GM06990 (cell line): ENCODE measurements around the gene SLC13A3.

Source experiments
- DNase-seq: peaks from one replicate; pipeline ENCODE4 v3.0.0-alpha.2; 2011; ENCODE audit not compliant: insufficient read length; ENCODE audit errors: extremely low read depth
- H3K27me3 ChIP-seq: replicated peaks from 2 replicates; pipeline ENCODE4 v1.6.0; 2011; ENCODE audit warnings: low read length; ENCODE audit not compliant: control insufficient read depth, insufficient read depth
- H3K36me3 ChIP-seq: 2 replicates; pipeline ENCODE4 v1.5.1; 2011; ENCODE audit warnings: low read length; ENCODE audit not compliant: control insufficient read depth, insufficient read depth
- H3K4me3 ChIP-seq: replicated peaks from 2 replicates; pipeline ENCODE4 v1.5.1; 2011; ENCODE audit warnings: low read depth, mild to moderate bottlenecking, control low read depth, low read length
- TF ChIP-seq, protein P1 (sequence below): IDR thresholded peaks from 2 replicates; pipeline ENCODE4 v1.5.1; 2011; ENCODE audit warnings: low read length, control low read depth, mild to moderate bottlenecking, inconsistent platforms; ENCODE audit not compliant: insufficient read depth, poor library complexity, severe bottlenecking

Gene SLC13A3

DNA sequence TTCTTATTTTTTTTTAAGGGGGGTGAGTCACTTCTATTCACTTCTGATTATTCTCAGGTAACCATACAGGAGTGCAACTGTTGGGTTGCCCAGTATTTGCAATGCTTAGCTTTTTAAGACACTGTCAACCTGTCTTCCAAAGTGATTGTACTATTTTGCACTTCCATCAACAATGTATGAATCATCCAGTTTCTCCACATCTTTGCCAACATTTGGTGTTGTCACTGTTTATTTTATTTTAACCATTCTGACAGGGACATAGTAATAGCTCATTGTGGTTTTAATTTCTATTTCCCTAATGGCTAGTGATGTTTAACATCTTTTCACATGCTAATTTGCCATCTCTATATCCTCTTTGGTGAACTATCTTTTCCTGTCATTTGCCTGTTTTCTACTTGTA is 1.4 kb upstream of the SLC13A3 start:
- no peaks in the 10 kb centered on the region; the same call in none of the 2 replicates for H3K27me3 ChIP-seq
- TF ChIP-seq, protein P1, sequence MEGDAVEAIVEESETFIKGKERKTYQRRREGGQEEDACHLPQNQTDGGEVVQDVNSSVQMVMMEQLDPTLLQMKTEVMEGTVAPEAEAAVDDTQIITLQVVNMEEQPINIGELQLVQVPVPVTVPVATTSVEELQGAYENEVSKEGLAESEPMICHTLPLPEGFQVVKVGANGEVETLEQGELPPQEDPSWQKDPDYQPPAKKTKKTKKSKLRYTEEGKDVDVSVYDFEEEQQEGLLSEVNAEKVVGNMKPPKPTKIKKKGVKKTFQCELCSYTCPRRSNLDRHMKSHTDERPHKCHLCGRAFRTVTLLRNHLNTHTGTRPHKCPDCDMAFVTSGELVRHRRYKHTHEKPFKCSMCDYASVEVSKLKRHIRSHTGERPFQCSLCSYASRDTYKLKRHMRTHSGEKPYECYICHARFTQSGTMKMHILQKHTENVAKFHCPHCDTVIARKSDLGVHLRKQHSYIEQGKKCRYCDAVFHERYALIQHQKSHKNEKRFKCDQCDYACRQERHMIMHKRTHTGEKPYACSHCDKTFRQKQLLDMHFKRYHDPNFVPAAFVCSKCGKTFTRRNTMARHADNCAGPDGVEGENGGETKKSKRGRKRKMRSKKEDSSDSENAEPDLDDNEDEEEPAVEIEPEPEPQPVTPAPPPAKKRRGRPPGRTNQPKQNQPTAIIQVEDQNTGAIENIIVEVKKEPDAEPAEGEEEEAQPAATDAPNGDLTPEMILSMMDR, result no peak
- DNase-seq, result no peak
- H3K4me3 ChIP-seq, result no peak overlapping the region
- no peaks in the 10 kb centered on the region for H3K36me3 ChIP-seq

DNA sequence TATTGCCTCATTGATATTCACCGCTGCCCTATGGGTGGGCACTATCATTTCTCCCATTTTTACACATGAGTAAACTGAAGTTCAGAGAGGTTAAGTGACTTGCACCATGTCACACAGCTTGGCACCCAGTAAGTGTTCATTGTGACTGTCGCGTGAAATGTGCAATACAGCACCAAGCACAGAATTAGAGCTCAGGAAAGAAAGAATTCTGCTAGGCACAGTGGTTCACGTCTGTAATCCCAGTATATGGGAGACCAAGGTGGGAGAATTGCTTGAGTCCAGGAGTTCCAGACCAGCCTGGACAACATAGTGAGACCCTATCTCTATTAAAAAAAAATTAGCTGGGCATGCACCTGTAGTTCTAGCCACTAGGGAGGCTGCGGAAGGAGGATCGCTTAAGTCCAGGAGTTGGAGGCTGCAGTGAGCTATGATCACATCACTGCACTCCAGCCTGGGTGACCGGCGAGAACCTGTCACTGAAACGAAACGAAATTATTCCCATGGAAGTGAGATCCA is 626 bp downstream of the SLC13A3 start:
- Histone ChIP-seq H3K36me3 (no peaks in the 10 kb centered on the region), H3K4me3 (no peak overlapping the region), H3K27me3 (no peaks in the 10 kb centered on the region; the same call in none of the 2 replicates)
- no peak for DNase-seq
- TF ChIP-seq, protein P1, result no peak

DNA sequence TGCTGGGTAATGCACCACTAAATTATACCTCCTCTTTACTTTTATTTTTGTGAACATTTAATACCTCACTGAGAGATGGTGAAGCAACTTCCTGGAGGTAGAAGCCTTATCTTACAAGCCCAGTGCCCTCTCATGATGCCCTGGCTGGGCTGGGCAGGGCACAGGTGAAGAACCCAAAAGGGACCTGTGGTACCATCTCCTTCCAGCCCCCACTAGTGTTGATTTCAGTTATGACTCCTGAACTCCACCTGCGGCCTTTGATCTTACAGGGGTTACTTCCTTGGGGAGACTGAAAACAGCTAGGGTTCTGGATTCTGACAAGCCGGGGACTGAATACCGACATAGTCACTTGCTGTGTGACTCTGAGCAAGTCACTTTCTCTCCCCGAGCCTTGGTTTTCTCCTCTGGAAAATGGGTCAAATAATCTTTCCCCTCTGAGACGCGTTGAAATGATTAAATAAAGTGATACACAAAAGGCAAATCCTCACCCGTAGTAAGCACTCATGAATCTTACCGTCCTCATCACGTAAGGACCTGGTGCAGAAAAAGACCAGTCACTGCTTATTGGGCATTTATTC is 1.2 kb downstream of the SLC13A3 start:
- H3K27me3 ChIP-seq, result no peaks in the 10 kb centered on the region; the same call in none of the 2 replicates
- H3K4me3 ChIP-seq, result no peak overlapping the region
- TF ChIP-seq, protein P1, result no peak
- no peak for DNase-seq
- no peaks in the 10 kb centered on the region for H3K36me3 ChIP-seq

DNA sequence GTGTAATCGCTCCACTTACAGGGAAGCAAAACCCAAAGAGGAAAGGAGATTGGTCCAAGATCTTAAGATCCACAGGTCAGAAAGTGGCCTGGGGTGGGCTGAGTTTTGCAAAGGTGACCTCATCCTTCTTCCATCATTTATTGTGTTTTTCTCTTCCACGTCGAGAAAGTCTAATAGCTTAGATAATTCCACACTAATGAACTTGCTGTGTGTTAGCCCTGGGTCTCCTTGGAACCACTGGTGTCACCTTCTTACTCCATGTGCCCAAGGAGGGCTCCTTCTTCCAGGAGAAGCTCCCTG is 1.7 kb downstream of the SLC13A3 start:
- TF ChIP-seq, protein P1, result no peak
- Histone ChIP-seq H3K36me3 (no peaks in the 10 kb centered on the region), H3K4me3 (no peak overlapping the region), H3K27me3 (no peaks in the 10 kb centered on the region; the same call in none of the 2 replicates)
- DNase-seq, result no peak

DNA sequence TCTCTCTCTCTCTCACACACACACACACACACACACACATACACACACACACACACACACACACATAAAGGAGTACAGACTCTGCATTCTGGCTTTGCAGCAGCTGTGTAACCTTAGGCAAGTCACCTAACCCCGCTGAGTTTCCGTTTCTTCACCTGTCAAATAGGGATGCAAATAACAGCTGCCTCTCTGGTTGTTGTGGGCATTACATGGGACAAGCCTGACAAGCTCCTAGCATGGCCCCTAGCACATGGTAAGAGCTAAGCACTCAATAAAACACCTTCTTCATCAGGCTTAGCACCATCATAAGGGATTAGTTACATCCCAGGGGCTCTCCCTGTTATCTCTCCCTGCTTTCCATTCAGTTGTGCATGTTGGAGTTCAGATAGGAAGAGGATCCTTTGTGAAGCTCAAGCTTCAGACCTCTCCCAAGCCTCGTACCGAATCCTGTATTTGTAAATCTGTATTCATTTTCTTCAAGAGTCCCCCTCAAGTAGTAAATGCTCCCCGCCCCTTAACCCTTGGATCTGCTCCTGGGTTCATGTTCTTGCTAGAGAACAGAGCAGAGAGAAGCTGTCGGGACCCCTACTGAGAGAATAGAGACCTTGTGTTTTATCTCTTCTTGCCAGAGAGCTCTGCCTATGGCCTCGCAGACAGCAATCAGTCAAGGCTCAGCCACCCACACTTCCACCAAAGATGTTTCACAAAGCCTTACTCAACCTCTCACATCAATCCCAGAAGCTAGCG is 2.2 kb downstream of the SLC13A3 start:
- Histone ChIP-seq H3K27me3 (no peaks in the 10 kb centered on the region; the same call in none of the 2 replicates), H3K4me3 (no peak overlapping the region), H3K36me3 (no peaks in the 10 kb centered on the region)
- no peak for DNase-seq
- TF ChIP-seq, protein P1, result no peak
